GM21825 (cell line): ENCODE data around the gene PRX.
"Not testable (repeated sequence)": the region's sequence is repeated elsewhere in the genome, so short reads cannot be mapped to it uniquely, and the experiment has no call there.

ENCODE experiments used
- ATAC-seq: cut with Tn5 transposase; IDR thresholded peaks from one replicate; pipeline ENCODE4 v1.9.1; 2021; ENCODE audit warnings: mild to moderate bottlenecking, moderate library complexity; ENCODE audit not compliant: unreplicated experiment

PRX gene

GRCh38 chr19:40433391-40434216 is 20.4 kb upstream of the PRX start:
- ATAC-seq, result peak; percentile 48

GRCh38 chr19:40432760-40433159 is 19.6 kb upstream of the PRX start:
- ATAC-seq, result not testable (repeated sequence)

- ATAC-seq, result no peak
These were observed 18.5 kb upstream of the PRX start for GRCh38 chr19:40431698-40432097.

- not testable (repeated sequence) for ATAC-seq
These were observed 17.1 kb upstream of the PRX start for GRCh38 chr19:40430242-40430641.

- ATAC-seq, result not testable (repeated sequence)
These were observed 15.0 kb upstream of the PRX start for GRCh38 chr19:40428197-40428596.

GRCh38 chr19:40425450-40426287 is 12.5 kb upstream of the PRX start, which contains the start of gene SERTAD1:
Gene SERTAD1 (minus strand): TSS chr19:40425992. CDS start chr19:40423546, 2,446 bp downstream.
- ATAC-seq, result peak; percentile 79

- ATAC-seq, result no peak
These were observed 11.7 kb upstream of the PRX start for GRCh38 chr19:40424637-40425449.

GRCh38 chr19:40423938-40424337 is 10.8 kb upstream of the PRX start:
- no peak for ATAC-seq

GRCh38 chr19:40422748-40423566 is 9.8 kb upstream of the PRX start:
- ATAC-seq, result no peak

- ATAC-seq, result no peak
These were observed 9.0 kb upstream of the PRX start for GRCh38 chr19:40421993-40422747.

GRCh38 chr19:40420766-40421765 is 7.9 kb upstream of the PRX start:
- ATAC-seq, result peak; percentile 29

- ATAC-seq, result no peak
These were observed 7.2 kb upstream of the PRX start for GRCh38 chr19:40420451-40420765.

- ATAC-seq, result no peak
These were observed 6.6 kb upstream of the PRX start for GRCh38 chr19:40419780-40420179.

- ATAC-seq, result no peak
These were observed 6.0 kb upstream of the PRX start for GRCh38 chr19:40419066-40419612.

- no peak for ATAC-seq
These were observed 4.9 kb upstream of the PRX start for GRCh38 chr19:40418040-40418439.

GRCh38 chr19:40417643-40417981 is 4.4 kb upstream of the PRX start:
- ATAC-seq, result no peak

GRCh38 chr19:40416918-40417642 is 3.9 kb upstream of the PRX start:
- ATAC-seq, result no peak

- ATAC-seq, result no peak
These were observed 2.6 kb upstream of the PRX start for GRCh38 chr19:40415768-40416167.
